Ovary (tissue), 9 donors: ENCODE results near the gene PIMREG. TPM values are rescaled to one million over a fixed set of nuclear protein-coding genes. Genes with fewer than 3 reads are reported as not detected.
A peak's percentile ranks its signal among the peaks of the same experiment; 100 is the strongest.

ENCODE experiments used
- DNase-seq, 5 donors: peaks; one replicate each; pipeline ENCODE4 v3.0.0-alpha.2; 2019 to 2020
- H3K27ac ChIP-seq, 2 donors: fragments of 200-600 bp; one replicate each; pipeline versions ENCODE4 v1.5.1 to v1.8.0; 2019 to 2022
- H3K27me3 ChIP-seq: fragments of 200-600 bp; one replicate; pipeline ENCODE4 v1.8.0; 2022
- H3K36me3 ChIP-seq: fragments of 200-600 bp; sonication (generic); one replicate; pipeline ENCODE4 v1.5.1; 2019
- H3K4me1 ChIP-seq: one replicate; pipeline ENCODE4 v1.8.1; 2013; ENCODE audit warnings: mild to moderate bottlenecking, moderate library complexity; ENCODE audit not compliant: insufficient read depth
- H3K4me3 ChIP-seq: fragments of 200-600 bp; sonication (generic); one replicate; pipeline ENCODE4 v1.5.1; 2017
- H3K9me3 ChIP-seq, 2 donors: fragments of 200-600 bp in 1 of 2; sonication (generic) in 1 of 2; one replicate each; pipeline versions ENCODE4 v1.5.1 to v1.8.1; 2013 to 2019; ENCODE audit warnings: mild to moderate bottlenecking in 1 of 2, moderate library complexity in 1 of 2
- EP300 ChIP-seq: sonication (generic); formaldehyde crosslinking; IDR thresholded peaks from one replicate; pipeline ENCODE4 v1.6.1; 2017; ENCODE audit warnings: antibody characterized with exemption
- POLR2A ChIP-seq: fragments of 450-650 bp; IDR thresholded peaks from one replicate; pipeline ENCODE4 v1.6.1; 2017; ENCODE audit warnings: antibody characterized with exemption, mild to moderate bottlenecking, moderate library complexity
- WGBS, 3 donors: extraction: QIAGEN DNeasy Blood & Tissue Kit in 1 of 3; methylation state at CpG; one replicate each; pipeline versions ENCODE4 v1.1.5 to v1.1.7; 2013 to 2017; 5-methylcytosine and 5-hydroxymethylcytosine counted together
- intact Hi-C, 4 donors: fragments of 100-400 bp; cut with DNase I; formaldehyde crosslinking; loops; one replicate each; pipeline versions ENCODE4 v1.11.0 to v1.15.1; 2022 to 2023
- polyA plus RNA-seq, 2 donors: library from polyadenylated mRNA; stranded (reverse); fragments of 200-250 nt in 1 of 2; fragments of 350-450 nt in 1 of 2; fragmentation: Illumina TruSeq in 1 of 2; extraction: RNeasy Lipid Tissue Mini Kit (QIAGEN cat#74804) in 1 of 2; gene quantifications; one replicate each; pipeline ENCODE4 v1.2.3, GENCODE V29; 2013 to 2014
- total RNA-seq, 7 donors: library from RNA; depleted of rRNA in 2 of 7; stranded (reverse); fragments of >200 nt in 2 of 7; fragmentation: NEBNext Ultra II Directional in 3 of 7; extraction: Animal tissue kit (Norgen Biotek cat#: 25700) in 3 of 7; gene quantifications; one replicate each; pipeline versions ENCODE4 v1.1.0 to v1.2.4, GENCODE V29; 2016 to 2023
- TF ChIP-seq, protein P1 (sequence below), 3 donors: fragments of 450-650 bp in 2 of 3; fragments of 200-600 bp in 1 of 3; IDR thresholded peaks; one replicate each; pipeline versions ENCODE4 v1.5.1 to v1.8.0; 2016 to 2022; ENCODE audit warnings: antibody characterized with exemption in 3 of 3, mild to moderate bottlenecking in 1 of 3
- donor health status: DM: no; HTN: no; CAD: no; lungs with moderate emphysema.
- donor health status: DM: no; HTN: no; CAD: no.
- donor health status: Bipolar disorder and iron deficiency.
- donor health status: DM: yes; HTN: yes; CAD: no.
- donor health status: DM: no; HTN: no; CAD: no.
- donor health status: DM: yes; HTN: yes; CAD: no.

The PIMREG gene
- total and polyA plus RNA-seq, 9 donors = 0.20 to 4.7 (median 0.73) TPM; not detected in 1

DNA sequence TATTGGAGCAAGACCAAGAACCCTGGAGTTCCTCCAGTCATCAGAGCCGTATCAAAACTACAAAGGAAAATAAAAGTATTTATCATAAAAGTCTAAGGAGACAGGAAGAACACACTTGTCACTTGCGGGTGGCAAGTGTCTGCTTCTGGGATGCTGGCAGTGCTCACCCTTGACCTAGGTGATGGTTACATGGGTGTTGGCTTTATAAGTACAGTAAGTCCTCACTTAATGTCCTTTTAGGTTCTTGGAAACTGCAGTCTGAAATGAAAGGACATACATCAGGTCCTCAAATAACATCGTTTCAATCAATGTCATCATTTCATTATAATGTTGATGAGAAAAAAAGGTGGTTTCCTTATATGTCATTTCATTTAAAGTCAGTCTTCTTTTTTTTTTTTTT is 6.3 kb upstream of the PIMREG start:
- Histone ChIP-seq H3K4me1 (no peaks in the 10 kb centered on the region), H3K4me3 (no peak overlapping the region), H3K9me3 (no peaks in the 10 kb centered on the region), H3K27me3 (no peaks in the 10 kb centered on the region), H3K27ac (no peak overlapping the region), H3K36me3 (no peaks in the 10 kb centered on the region)
- no peak for TF ChIP-seq POLR2A
- TF ChIP-seq EP300 = no peak
- TF ChIP-seq, protein P1, sequence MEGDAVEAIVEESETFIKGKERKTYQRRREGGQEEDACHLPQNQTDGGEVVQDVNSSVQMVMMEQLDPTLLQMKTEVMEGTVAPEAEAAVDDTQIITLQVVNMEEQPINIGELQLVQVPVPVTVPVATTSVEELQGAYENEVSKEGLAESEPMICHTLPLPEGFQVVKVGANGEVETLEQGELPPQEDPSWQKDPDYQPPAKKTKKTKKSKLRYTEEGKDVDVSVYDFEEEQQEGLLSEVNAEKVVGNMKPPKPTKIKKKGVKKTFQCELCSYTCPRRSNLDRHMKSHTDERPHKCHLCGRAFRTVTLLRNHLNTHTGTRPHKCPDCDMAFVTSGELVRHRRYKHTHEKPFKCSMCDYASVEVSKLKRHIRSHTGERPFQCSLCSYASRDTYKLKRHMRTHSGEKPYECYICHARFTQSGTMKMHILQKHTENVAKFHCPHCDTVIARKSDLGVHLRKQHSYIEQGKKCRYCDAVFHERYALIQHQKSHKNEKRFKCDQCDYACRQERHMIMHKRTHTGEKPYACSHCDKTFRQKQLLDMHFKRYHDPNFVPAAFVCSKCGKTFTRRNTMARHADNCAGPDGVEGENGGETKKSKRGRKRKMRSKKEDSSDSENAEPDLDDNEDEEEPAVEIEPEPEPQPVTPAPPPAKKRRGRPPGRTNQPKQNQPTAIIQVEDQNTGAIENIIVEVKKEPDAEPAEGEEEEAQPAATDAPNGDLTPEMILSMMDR (IDR thresholded peaks at IDR 0.05) = no peak
- WGBS, 3 donors = 50 to 59% (median 52%) methylated on average over 3 of the region's 3 CpGs
- intact Hi-C loops = no loop called here
- no peak for DNase-seq

DNA sequence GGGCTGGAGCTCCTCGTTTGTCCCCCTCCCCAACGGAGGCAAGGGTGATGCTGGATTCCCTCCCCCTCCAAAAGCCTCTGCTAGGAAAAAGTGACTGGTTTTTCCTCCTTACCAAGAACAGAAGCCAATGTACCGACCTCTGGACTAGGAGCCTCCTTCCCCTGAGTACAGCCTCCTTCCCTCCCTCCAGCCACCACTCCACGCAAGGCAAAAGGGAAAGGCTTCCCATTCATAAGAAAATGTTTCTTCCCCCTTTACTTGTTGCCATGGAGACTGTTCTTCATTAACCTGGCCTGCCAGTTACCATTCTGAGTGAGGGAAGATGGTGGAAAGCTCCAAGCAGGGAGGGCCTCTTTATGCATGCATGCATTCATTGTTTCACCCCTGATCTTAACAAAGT is 4.3 kb upstream of the PIMREG start:
- Histone ChIP-seq H3K36me3 (no peaks in the 10 kb centered on the region), H3K27ac (no peak overlapping the region), H3K4me1 (peaks cover 3% of the 10 kb centered on the region), H3K9me3 (no peaks in the 10 kb centered on the region), H3K27me3 (no peaks in the 10 kb centered on the region), H3K4me3 (no peak overlapping the region)
- WGBS, 3 donors = 41 to 52% (median 49%) methylated on average over 4 of the region's 4 CpGs
- TF ChIP-seq, protein P1 (IDR thresholded peaks at IDR 0.05) = no peak
- TF ChIP-seq POLR2A = no peak
- TF ChIP-seq EP300 = no peak
- DNase-seq = no peak
- intact Hi-C loops = no loop called here

DNA sequence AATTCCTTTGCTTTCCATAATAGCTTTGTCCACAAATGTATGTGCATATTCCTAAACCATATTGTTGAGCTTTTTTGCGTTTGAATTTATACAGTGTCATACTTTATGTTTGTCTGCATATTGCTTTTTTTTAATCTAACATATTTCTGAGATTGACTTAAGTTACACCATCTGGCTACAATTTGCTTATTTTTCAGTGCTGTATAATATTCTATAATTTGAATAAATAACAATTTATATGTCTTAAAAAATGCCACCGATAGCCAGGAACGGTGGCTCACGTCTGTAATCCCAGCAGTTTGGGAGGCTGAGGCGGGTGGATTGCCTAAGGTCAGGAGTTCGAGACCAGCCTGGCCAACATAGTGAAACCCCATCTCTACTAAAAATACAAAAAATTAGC is 1.5 kb upstream of the PIMREG start:
- Histone ChIP-seq H3K27me3 (no peaks in the 10 kb centered on the region), H3K27ac (no peak overlapping the region), H3K4me3 (no peak overlapping the region), H3K9me3 (no peaks in the 10 kb centered on the region), H3K36me3 (no peaks in the 10 kb centered on the region), H3K4me1 (peaks cover 3% of the 10 kb centered on the region)
- DNase-seq = no peak
- TF ChIP-seq POLR2A (no peak), EP300 (no peak)
- TF ChIP-seq, protein P1 (IDR thresholded peaks at IDR 0.05) = no peak
- 61 to 76% (median 72%) methylated on average over 6 of the region's 6 CpGs for WGBS, 3 donors
- intact Hi-C loops = no loop called here

DNA sequence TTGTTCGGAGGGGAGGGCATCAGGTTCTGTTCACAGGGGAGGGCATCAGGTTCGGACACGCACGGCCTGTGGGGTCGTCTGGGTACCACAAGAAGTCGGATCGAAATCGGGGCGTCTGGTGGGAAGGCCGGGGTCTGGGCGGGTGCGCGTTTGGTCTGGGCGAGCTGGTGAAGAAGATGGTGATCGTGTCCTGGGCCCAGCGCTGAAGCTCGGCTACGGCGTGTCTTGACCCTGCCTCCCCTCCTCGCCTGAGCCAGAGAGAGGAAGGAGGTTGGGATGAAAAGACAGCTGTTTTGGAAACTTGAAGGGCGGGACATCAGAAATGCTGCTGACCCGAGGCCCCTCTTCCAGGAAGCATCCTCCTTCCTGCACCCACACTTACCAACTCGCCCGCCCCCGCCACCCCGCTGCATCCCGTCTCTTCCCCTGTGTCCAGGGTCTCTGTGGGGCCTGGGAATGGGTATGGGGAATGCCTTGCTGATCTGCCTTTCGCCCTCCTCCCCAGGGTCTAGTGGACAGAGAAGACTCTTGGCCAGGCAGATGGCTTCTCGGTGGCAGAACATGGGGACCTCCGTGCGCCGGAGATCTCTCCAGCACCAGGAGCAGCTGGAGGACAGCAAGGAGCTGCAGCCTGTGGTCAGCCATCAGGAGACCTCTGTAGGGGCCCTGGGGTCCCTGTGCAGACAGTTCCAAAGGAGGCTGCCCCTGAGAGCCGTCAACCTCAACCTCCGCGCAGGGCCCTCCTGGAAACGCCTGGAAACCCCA is 498 bp downstream of the PIMREG start:
- WGBS, 3 donors = 23 to 26% (median 25%) methylated on average over 35 to 36 of the region's 36 CpGs
- peak overlapping the region; percentile 2 for H3K4me3 ChIP-seq
- H3K36me3 ChIP-seq = no peaks in the 10 kb centered on the region
- intact Hi-C loops = no loop called here
- H3K9me3 ChIP-seq = no peaks in the 10 kb centered on the region
- H3K27ac ChIP-seq = no peak overlapping the region
- TF ChIP-seq, protein P1 (IDR thresholded peaks at IDR 0.05) = no peak
- TF ChIP-seq EP300 (no peak), POLR2A (no peak)
- H3K4me1 ChIP-seq = peaks cover 3% of the 10 kb centered on the region
- DNase-seq = peak in 1 of 5 donors; percentile 31
- H3K27me3 ChIP-seq = no peaks in the 10 kb centered on the region
